Activated CD4-positive, CD25-positive, alpha-beta regulatory T cell treated with anti-CD3 and anti-CD28 coated beads, Interleukin-2, amount 50 U/mL, for 72 hours (primary cell): ENCODE measurements around the gene TOM1L2.

ENCODE experiments used
- DNase-seq: peaks from one replicate; pipeline ENCODE4 v3.0.0; 2021

The TOM1L2 gene

GRCh38 chr17:17827826-17828621, 144.2 kb downstream of the TOM1L2 start:
- no peak for DNase-seq

- DNase-seq: no peak
These were observed 145.0 kb downstream of the TOM1L2 start for GRCh38 chr17:17826942-17827785.

DNA sequence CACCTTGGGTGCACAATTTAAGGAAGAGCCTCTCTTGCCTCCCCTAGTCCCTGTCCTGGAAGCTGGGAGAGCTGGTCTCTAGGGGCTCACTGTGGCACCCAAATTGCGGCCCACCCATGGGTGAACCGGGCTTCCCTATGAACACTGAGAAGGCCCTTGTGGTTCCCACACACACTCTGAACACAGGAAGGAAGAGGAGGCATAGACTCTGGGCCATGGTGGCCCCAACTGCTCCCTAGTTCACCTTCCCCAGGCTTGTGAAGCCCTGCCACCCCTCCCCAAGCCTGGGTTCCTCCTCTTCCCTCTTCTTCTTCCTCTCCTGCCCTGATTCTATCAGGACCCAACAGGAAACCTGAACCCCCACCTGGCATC, 145.9 kb downstream of the TOM1L2 start:
- no peak for DNase-seq

DNA sequence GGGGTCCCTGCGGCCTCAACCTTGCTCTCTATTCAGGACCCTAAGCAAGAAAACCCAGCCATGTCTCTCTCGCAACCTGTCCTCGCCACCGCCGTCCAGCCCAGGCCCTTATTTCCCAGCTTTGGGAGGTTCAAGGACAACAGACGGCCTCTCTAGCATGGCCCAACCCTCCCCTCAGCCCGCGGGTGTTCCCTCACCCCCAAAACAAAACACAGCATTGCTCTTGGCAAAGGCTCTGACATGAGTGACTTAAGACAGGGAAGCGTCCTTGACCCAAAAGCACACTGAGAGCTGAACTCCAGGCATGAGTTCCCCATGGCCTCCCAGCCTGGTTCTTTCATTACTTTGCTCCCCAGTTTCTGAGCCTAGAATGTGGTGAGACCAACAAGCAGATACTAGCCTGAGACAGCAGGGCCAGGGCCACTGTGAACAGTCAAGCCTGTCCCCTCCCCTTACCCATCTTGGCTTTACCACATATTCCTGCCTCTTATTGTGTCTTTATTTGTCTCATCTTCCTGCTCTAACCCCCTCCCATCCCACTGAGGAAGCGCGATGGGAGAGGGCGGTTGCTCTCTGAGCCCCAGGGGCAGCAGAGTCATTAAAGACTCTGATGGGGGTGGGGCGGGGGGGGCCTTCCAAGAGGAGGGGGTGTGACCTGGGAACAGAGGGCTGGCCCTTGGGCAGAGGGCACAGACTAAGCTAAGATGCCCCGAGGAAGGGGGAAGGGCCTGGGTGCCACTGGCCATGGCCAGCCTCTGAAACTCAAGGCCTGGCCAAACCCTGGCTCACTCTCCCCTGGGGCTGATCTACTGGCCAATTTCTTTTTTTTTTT, 147.2 kb downstream of the TOM1L2 start:
- no peak for DNase-seq

DNA sequence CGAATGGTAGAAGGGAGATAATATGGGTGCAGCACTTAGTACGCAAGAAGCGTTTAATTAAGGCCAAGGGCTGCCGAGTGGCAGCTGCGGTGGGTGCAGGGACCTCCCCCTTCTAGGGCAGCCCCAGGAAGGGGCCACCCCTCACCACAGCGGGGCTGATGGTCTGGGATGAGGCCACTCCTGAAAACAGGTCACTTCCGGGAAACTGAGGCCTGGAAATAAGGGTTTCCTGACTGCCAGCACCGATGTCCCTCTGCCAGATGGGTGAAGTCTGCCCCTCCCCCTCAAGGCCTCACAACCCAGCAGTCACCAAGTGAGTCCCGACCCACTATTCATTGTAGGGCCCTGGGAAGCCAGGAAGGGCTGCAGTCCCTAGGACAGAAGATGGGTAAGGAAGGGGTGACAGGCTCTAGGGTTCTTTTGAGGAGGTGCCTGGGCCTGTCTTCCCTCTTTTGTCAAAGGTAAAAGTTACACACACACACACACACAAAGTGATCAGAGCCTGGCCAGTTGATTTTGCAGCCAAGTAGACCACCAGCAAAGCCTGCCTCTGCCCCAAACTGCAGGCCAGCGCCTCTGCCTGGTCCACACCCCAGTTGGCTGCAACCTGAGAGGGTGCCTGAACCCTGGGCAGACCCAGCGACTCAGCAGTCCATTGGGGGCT, 147.9 kb downstream of the TOM1L2 start:
- peak; percentile 58 for DNase-seq

DNA sequence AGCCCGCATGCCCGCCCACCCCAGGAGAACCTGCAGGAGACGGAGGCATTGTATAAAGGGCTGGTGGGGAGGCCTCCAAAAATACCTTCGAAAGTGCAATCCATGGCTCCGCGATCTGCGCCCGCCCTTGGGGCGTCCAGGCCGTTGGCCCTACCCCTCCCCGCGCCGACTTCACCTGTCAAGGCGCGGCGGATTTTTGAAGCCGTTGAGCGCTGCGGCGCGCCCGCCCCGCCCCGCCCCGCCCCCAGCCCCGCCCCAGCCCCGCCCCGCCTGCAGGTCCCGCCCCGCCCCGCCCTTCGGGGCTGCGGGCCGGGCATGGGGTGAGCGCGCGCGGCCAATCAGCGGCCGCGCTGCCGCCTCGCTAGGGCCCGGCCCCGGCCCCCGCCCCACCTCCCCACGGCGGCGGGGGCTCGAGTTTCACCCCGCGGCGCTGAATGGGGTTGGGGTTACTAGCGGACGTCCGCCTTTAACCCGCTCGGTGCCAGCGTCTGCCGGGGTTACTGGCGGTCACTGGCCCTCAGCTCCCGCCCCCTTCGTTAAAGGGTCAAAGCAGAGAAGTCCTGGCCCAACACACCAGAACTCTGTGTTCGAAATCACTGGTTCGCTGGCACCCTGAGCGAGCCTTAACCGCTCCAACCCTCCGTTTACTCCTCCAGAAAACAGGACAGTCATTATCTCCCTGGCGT, 148.6 kb downstream of the TOM1L2 start:
- peak; percentile 71 for DNase-seq

DNA sequence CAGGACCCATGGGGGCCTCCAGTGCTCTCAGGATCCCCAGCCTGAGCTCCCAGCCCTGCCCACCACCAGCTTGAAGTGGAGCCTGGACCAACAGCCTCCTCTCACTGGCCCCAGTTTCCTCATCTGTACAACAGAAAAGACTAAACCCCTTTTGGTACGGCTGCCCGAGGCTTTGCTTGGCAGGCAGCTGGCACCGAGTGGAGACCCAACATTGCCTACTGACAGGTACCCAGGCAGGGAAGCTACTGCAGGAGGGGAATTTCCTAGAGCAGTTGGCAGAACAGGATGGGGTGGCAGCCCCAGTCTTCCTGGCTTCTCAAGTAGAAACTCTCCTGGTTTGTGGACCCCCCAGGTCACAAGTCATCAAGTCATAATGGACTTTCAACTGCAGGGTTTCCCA, 149.6 kb downstream of the TOM1L2 start:
- no peak for DNase-seq

DNA sequence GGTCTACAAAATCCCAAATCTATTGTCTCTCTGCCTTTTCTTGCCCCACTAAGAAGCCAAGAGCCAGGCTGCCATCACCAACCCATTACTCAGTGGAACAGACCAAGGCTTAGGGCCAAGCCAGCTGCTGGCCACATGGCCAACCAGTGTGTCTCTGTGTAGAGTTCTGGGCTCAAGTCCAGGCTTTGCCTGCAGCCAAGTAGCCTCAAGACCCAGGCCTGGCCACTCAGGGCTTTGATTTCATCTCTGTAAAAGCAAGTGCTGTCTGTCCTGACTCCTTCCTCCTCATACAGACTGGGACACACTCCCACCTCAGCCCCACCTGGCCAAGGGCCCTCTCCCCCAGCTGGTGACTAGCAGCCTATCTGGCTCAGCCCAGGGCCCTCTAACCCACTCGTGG, 150.0 kb downstream of the TOM1L2 start:
- DNase-seq: no peak

DNA sequence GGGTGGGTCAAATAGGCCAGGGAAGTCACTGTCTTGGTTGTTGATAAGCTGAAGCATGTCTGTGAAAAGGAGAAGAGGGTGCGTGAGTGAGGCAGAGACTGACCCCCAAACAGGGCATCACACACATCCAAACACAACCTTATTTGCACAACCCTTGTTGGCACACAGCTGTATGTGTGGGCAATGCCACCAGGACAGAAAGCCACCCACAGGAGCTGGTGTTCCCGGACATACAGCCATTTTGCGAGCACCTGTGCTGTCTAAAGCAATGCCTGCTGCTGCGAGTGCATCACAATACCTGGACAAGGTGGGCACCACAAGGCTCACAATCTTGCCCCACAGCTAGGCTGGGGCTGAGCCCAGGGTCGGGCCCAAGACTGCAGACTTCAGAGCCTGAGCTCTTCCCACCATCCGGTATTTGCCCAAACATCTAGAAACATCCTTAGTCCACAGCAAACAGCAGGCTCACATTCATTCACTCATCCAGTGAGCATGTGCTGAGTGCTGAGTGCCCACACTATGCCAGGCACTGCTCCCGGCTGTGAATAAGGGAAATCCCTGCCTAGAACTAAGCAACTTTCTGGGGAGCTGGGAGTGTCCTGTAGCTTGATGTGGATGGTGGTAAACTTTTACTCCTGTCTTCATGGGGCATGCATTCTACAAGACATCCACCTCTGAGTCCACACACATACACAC, 151.6 kb downstream of the TOM1L2 start:
- DNase-seq: no peak

DNA sequence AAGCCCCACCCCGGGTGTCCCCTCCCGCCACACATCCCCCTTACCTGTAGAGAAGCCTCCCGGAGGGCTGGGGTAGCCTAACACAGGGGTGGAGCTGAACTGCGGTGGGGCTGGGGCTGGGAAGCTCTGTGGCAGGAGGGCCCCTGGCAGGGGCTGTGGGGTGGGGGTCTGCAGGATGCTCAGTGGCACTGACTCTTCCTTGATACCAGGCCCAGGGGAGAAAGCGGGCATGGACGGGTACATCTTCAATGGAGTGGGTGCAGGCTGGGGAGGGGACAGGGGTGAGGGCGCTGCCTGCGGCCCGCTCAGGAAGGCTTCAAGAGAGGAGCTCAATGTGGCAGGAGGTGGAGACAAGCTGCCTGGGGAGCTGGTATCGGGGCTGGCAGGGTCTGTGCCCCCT, 152.2 kb downstream of the TOM1L2 start:
- no peak for DNase-seq

GRCh38 chr17:17819561-17819995, 152.6 kb downstream of the TOM1L2 start:
- DNase-seq: peak; percentile 73

- no peak for DNase-seq
These were observed 153.1 kb downstream of the TOM1L2 start for GRCh38 chr17:17819111-17819510.

GRCh38 chr17:17818088-17818526, 154.1 kb downstream of the TOM1L2 start:
- DNase-seq: no peak

GRCh38 chr17:17817552-17817947, 154.7 kb downstream of the TOM1L2 start:
- no peak for DNase-seq

DNA sequence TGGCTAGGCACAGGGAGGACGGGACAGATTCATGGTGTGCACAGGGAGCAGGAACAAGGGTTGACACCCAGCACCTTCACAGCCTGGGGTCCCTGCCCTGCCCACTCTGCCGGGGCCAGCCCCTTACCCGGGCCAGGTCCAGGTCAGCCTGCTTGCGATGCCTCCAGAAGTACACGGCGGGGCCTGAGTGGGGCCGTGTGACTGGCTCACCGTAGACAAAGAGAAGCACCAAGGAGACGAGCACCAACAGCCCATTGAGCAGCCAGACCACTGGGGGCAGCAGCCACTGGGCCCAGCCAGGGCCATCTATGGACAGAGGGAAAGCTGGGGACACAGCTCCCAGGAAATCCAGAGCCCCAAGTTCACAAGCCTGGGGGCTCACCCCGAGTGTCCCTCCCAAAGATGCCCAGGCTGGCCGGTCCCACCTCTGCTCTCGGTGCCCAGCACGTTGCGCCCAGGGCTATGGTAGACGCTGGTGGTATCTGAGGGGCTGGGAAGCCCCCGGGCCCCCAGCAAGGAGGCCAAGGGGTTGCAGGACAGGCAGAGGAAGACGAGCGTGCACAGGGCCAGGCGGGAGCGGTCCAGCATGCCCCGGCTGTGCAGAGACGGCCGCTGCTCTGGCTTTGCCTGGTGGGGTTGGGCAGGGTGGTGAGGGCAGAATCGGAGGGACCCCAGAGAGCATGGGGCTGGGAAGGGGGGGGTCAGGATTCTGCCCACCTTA, 155.2 kb downstream of the TOM1L2 start:
- DNase-seq: no peak

DNA sequence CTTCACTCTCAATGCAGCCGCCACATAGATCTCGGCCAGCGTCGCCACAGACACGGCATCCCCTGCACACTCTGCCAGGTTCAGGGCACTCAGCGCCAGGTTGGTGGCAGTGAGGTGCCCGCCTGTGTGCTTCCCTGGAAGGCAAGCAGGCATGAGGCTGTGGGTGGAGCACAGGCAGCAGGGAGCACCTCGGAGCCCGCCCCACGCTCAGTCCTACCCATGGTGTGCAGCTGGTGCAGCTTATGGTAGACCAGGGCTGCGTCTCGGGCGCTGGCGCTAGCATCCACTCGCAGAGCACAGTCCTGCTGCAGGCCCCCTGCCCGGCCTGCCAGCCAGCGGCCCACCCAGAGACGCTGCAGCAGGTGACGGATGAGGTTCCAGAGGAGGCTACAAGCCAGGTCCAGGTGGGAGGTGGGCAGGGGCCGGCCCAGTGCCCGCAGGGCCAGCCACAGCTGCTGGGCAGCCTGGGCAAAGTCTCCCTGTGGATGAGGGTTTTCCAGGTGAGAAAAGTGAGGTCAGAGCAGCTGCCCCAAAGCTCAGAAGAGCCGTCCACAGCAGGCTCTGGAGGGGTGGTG, 155.9 kb downstream of the TOM1L2 start:
- no peak for DNase-seq

DNA sequence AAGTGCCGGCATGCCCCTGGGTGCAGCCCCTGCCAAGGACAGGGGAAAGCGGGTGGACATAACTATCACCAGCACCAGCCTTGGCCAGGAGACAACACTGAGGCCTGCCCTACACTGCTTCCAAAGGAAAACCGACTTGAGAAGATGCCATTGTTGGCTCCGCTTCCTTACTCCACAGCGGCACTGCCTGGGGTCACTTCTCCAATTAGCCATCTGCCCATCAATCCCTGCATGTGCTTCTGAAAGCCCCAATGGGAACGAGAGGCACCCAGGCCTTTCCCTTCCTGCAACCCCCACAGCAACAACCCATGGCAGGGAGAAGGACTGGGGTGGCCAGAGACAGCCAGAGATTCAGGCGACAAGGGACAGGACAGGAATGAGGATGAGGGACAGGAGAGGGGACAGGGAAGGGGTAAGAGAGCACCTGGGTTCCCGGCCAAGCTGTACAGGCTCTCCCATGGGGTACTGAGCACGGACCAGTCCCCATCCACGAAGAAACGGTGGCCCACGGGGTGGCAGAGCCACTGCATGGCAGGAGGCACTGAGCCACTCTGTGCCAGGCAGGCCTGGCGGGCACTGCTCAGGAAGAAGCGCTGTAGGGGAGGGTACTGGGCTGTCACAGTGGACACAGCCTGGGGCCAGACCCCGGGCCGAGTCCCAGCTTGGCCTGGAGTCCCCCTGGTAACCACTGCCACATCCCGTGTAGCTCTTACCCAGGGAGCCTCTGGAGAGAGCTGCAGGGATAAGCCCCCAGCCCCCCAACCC, 156.6 kb downstream of the TOM1L2 start:
- no peak for DNase-seq

GRCh38 chr17:17815062-17815406, 157.2 kb downstream of the TOM1L2 start:
- no peak for DNase-seq
